Peyer's patch (tissue), 4 donors: ENCODE results near the gene SH2D7.

Source experiments
- CTCF ChIP-seq, 6 experiments: fragments of 450-650 bp in 4 of 6; fragments of 200-600 bp in 2 of 6; sonication (generic) in 1 of 6; IDR thresholded peaks; one replicate each; pipeline ENCODE4 v1.5.1; 2017 to 2019; ENCODE audit warnings: antibody characterized with exemption in 6 of 6, mild to moderate bottlenecking in 3 of 6, moderate library complexity in 1 of 6
- POLR2A ChIP-seq, 2 donors: fragments of 450-650 bp; IDR thresholded peaks; one replicate each; pipeline ENCODE4 v1.5.1; 2017; ENCODE audit warnings: antibody characterized with exemption in 2 of 2, mild to moderate bottlenecking in 2 of 2, moderate library complexity in 2 of 2

DNA sequence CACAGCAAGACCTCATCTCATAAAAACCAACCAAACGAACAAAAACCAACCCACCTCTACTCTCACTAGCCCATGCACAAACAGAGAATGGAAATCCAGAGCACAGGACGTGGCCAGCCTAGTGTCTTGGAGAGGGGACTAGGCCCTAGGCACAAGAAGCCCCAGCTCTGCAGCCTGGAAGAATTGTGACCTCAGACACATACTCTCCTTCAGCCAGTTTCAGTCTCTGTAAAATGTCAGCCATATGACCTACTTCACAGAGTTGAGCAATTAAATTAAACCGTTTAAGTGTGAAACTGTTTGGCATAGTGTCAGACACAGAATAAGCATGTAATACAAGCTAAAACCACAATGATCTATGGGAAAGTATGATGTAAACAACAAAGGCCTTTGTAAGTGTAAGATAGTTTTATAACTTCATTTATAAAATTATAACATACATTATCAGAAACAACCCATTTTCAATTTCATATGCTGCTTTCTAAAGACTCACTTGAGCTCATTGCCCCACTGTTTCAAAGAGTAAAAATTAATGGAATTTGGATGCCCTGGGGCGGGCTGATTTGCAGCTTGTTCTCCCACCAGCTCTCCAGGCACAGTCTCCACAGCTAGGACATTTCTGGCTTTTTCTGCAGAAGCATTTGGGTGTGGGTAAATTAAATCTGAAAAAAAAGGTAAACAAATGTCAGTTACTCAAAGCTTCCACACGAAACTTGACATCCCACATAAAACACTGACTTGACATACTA is 47.8 kb upstream of the SH2D7 start:
- TF ChIP-seq CTCF (IDR thresholded peaks at IDR 0.05) (peak in 1 of 6 experiments; percentile 1), POLR2A (IDR thresholded peaks at IDR 0.05) (no peak)
